HUES64 (cell line): Measurements from ENCODE around the gene TMPRSS9.
"Not testable (repeated sequence)": the region's sequence is repeated elsewhere in the genome, so short reads cannot be mapped to it uniquely, and the experiment has no call there.

Experiments used
- H3K27ac ChIP-seq: 2 replicates; pipeline ENCODE4 v1.7.0; 2013; ENCODE audit warnings: low read depth, low read length, inconsistent platforms
- H3K27me3 ChIP-seq: 2 replicates; pipeline ENCODE4 v1.6.1; 2013; ENCODE audit warnings: mild to moderate bottlenecking, low read length; ENCODE audit not compliant: insufficient read depth
- H3K36me3 ChIP-seq: 2 replicates; pipeline ENCODE4 v1.6.1; 2013; ENCODE audit warnings: mild to moderate bottlenecking, low read length; ENCODE audit not compliant: insufficient read depth
- H3K4me1 ChIP-seq: 2 replicates; pipeline ENCODE4 v1.6.1; 2013; ENCODE audit warnings: mild to moderate bottlenecking, low read length, moderate library complexity; ENCODE audit not compliant: insufficient read depth
- H3K4me3 ChIP-seq: 2 replicates; pipeline ENCODE4 v1.5.1; 2013; ENCODE audit warnings: mild to moderate bottlenecking, low read length, moderate library complexity
- H3K9ac ChIP-seq: 2 replicates; pipeline ENCODE4 v1.6.1; 2013; ENCODE audit warnings: mild to moderate bottlenecking, low read depth, low read length
- H3K9me3 ChIP-seq: 2 replicates; pipeline ENCODE4 v1.6.1; 2013; ENCODE audit warnings: low read depth, low read length; ENCODE audit not compliant: insufficient read depth
- WGBS: fragments of 150-250, 120-280 bp; methylation state at CpG from one replicate; pipeline ENCODE4 v1.1.7; 2013; ENCODE audit warnings: missing lambda C conversion rate; 5-methylcytosine and 5-hydroxymethylcytosine counted together

Gene TMPRSS9

GRCh38 chr19:2345076-2345475, 15.0 kb upstream of the TMPRSS9 start:
- Histone ChIP-seq H3K9me3 (no peaks in the 10 kb centered on the region), H3K27ac (no peak overlapping the region), H3K4me3 (no peak overlapping the region), H3K9ac (no peak overlapping the region), H3K27me3 (no peaks in the 10 kb centered on the region), H3K4me1 (no peaks in the 10 kb centered on the region), H3K36me3 (peaks cover 18% of the 10 kb centered on the region; the same call in 1 of the 2 replicates)
- WGBS, result 95% methylated on average over 17 of the region's 17 CpGs

GRCh38 chr19:2345794-2346663, 14.0 kb upstream of the TMPRSS9 start:
- Histone ChIP-seq H3K27me3 (no peaks in the 10 kb centered on the region), H3K27ac (no peak overlapping the region), H3K9me3 (no peaks in the 10 kb centered on the region), H3K9ac (no peak overlapping the region), H3K4me3 (no peak overlapping the region), H3K4me1 (no peaks in the 10 kb centered on the region), H3K36me3 (peaks cover 22% of the 10 kb centered on the region; the same call in 1 of the 2 replicates)
- WGBS, result 90% methylated on average over 25 of the region's 25 CpGs

GRCh38 chr19:2349818-2350217, 10.2 kb upstream of the TMPRSS9 start:
- not testable (repeated sequence) for H3K4me1 ChIP-seq, H3K4me3 ChIP-seq, H3K27ac ChIP-seq, H3K9me3 ChIP-seq, H3K27me3 ChIP-seq, H3K9ac ChIP-seq
- peaks cover 19% of the 10 kb centered on the region; the same call in 1 of the 2 replicates for H3K36me3 ChIP-seq
- 94% methylated on average over 24 of the region's 24 CpGs for WGBS

- WGBS, result 97% methylated on average over 16 of the region's 16 CpGs
- Histone ChIP-seq H3K27me3 (no peaks in the 10 kb centered on the region), H3K9me3 (no peaks in the 10 kb centered on the region), H3K4me1 (no peaks in the 10 kb centered on the region), H3K27ac (no peak overlapping the region), H3K36me3 (peaks cover 17% of the 10 kb centered on the region; the same call in 1 of the 2 replicates), H3K9ac (no peak overlapping the region), H3K4me3 (no peak overlapping the region)
Observed at GRCh38 chr19:2350656-2351055, 9.4 kb upstream of the TMPRSS9 start.

- no peaks in the 10 kb centered on the region for H3K27me3 ChIP-seq
- H3K4me3 ChIP-seq, result no peak overlapping the region
- peaks cover 15% of the 10 kb centered on the region; the same call in 1 of the 2 replicates for H3K36me3 ChIP-seq
- H3K4me1 ChIP-seq, result no peaks in the 10 kb centered on the region
- 95% methylated on average over 28 of the region's 28 CpGs for WGBS
- no peak overlapping the region for H3K9ac ChIP-seq
- H3K9me3 ChIP-seq, result no peaks in the 10 kb centered on the region
- no peak overlapping the region for H3K27ac ChIP-seq
Observed at GRCh38 chr19:2351591-2351990, 8.5 kb upstream of the TMPRSS9 start.

GRCh38 chr19:2352121-2352520, 7.9 kb upstream of the TMPRSS9 start:
- 96% methylated on average over 24 of the region's 24 CpGs for WGBS
- no peaks in the 10 kb centered on the region for H3K27me3 ChIP-seq
- no peak overlapping the region for H3K4me3 ChIP-seq
- no peak overlapping the region for H3K27ac ChIP-seq
- H3K4me1 ChIP-seq, result no peaks in the 10 kb centered on the region
- no peak overlapping the region for H3K9ac ChIP-seq
- H3K36me3 ChIP-seq, result peaks cover 13% of the 10 kb centered on the region; the same call in 1 of the 2 replicates
- no peaks in the 10 kb centered on the region for H3K9me3 ChIP-seq

GRCh38 chr19:2353159-2353886, 6.7 kb upstream of the TMPRSS9 start:
- 92% methylated on average over 45 of the region's 45 CpGs for WGBS
- H3K27ac ChIP-seq, result no peak overlapping the region
- no peaks in the 10 kb centered on the region for H3K27me3 ChIP-seq
- peaks cover 13% of the 10 kb centered on the region; the same call in 1 of the 2 replicates for H3K36me3 ChIP-seq
- H3K9me3 ChIP-seq, result no peaks in the 10 kb centered on the region
- H3K4me1 ChIP-seq, result no peaks in the 10 kb centered on the region
- H3K9ac ChIP-seq, result no peak overlapping the region
- H3K4me3 ChIP-seq, result no peak overlapping the region

- Histone ChIP-seq H3K4me3 (no peak overlapping the region), H3K27ac (no peak overlapping the region), H3K9me3 (no peaks in the 10 kb centered on the region), H3K9ac (no peak overlapping the region), H3K27me3 (peaks cover 2% of the 10 kb centered on the region; the same call in 1 of the 2 replicates), H3K4me1 (no peaks in the 10 kb centered on the region), H3K36me3 (peaks cover 13% of the 10 kb centered on the region; the same call in 1 of the 2 replicates)
- 93% methylated on average over 34 of the region's 34 CpGs for WGBS
Observed at GRCh38 chr19:2353887-2354592, 6.0 kb upstream of the TMPRSS9 start.

GRCh38 chr19:2354670-2355069, 5.4 kb upstream of the TMPRSS9 start:
- H3K4me3 ChIP-seq, result no peak overlapping the region
- no peak overlapping the region for H3K9ac ChIP-seq
- peaks cover 13% of the 10 kb centered on the region; the same call in 1 of the 2 replicates for H3K36me3 ChIP-seq
- peaks cover 9% of the 10 kb centered on the region for H3K27me3 ChIP-seq
- H3K9me3 ChIP-seq, result no peaks in the 10 kb centered on the region
- no peaks in the 10 kb centered on the region for H3K4me1 ChIP-seq
- no peak overlapping the region for H3K27ac ChIP-seq
- 90% methylated on average over 17 of the region's 17 CpGs for WGBS

GRCh38 chr19:2355168-2356035, 4.7 kb upstream of the TMPRSS9 start:
- H3K9me3 ChIP-seq, result no peaks in the 10 kb centered on the region
- H3K4me1 ChIP-seq, result no peaks in the 10 kb centered on the region
- no peak overlapping the region for H3K9ac ChIP-seq
- H3K27me3 ChIP-seq, result peaks cover 15% of the 10 kb centered on the region
- H3K36me3 ChIP-seq, result peaks cover 11% of the 10 kb centered on the region; the same call in 1 of the 2 replicates
- WGBS, result 92% methylated on average over 23 of the region's 24 CpGs
- H3K4me3 ChIP-seq, result no peak overlapping the region
- H3K27ac ChIP-seq, result no peak overlapping the region
